Activated CD4-positive, alpha-beta memory T cell treated with anti-CD3 and anti-CD28 coated beads for 36 hours (primary cell): ENCODE results near the gene PLEKHF1. TPM values are rescaled to one million over a fixed set of nuclear protein-coding genes. Genes with fewer than 3 reads are reported as not detected.
"Not testable (repeated sequence)": the region's sequence is repeated elsewhere in the genome, so short reads cannot be mapped to it uniquely, and the experiment has no call there.

Source experiments
- CTCF ChIA-PET: fragments of 350-600 bp; sonication (Branson Sonifier 250); formaldehyde crosslinking; loops from one replicate; lab custom pipeline; 2021; ENCODE audit warnings: antibody characterized with exemption, inconsistent platforms; lab: Charles Lee
- POLR2A ChIA-PET: fragments of 350-600 bp; sonication (Branson Sonifier 250); formaldehyde crosslinking; loops from one replicate; lab custom pipeline; 2021; ENCODE audit warnings: antibody characterized with exemption; lab: Charles Lee
- DNase-seq: peaks from one replicate; pipeline ENCODE4 v3.0.0-alpha.2; 2020
- H3K27ac Mint-ChIP-seq: one replicate; pipeline ENCODE4 v1.8.0; 2021; ENCODE audit warnings: mixed read lengths
- H3K27me3 Mint-ChIP-seq: one replicate; pipeline ENCODE4 v1.8.0; 2021; ENCODE audit warnings: mixed read lengths
- H3K36me3 Mint-ChIP-seq: one replicate; pipeline ENCODE4 v1.8.0; 2021; ENCODE audit warnings: mixed read lengths
- H3K4me1 Mint-ChIP-seq: one replicate; pipeline ENCODE4 v1.8.0; 2021; ENCODE audit warnings: low read depth, mixed read lengths
- H3K4me3 Mint-ChIP-seq: one replicate; pipeline ENCODE4 v1.8.0; 2021; ENCODE audit warnings: mild to moderate bottlenecking, mixed read lengths
- H3K9me3 Mint-ChIP-seq: one replicate; pipeline ENCODE4 v1.8.0; 2021; ENCODE audit warnings: mixed read lengths
- intact Hi-C: fragments of 100-400 bp; cut with micrococcal nuclease; formaldehyde crosslinking; loops from one replicate; pipeline ENCODE4 v1.15.1; 2023
- total RNA-seq, 2 experiments: library from RNA; stranded (reverse); gene quantifications; one replicate each; pipeline ENCODE4 v1.2.3, GENCODE V29; 2021

Gene PLEKHF1
- total RNA-seq, 2 experiments from 2014 or later: 23.6 to 24.3 TPM

- ChIA-PET CTCF (interaction anchor here (0.7 to 5.7 kb wide), 11 partner anchors 11 to 61 kb away, joined by 3 to 70 read pairs (median 8); partner anchors contain the start of genes C19orf12 and POP4), POLR2A (interaction anchor here (0.8 to 5.4 kb wide), 6 partner anchors 12 to 61 kb away, joined by 3 to 46 read pairs (median 8); partner anchors contain the start of genes C19orf12 and POP4)
- Mint-ChIP-seq H3K4me3 (peak overlapping the region; percentile 82), H3K36me3 (peaks cover 33% of the 10 kb centered on the region), H3K27ac (peak overlapping the region; percentile 99), H3K4me1 (peaks cover 73% of the 10 kb centered on the region), H3K9me3 (no peaks in the 10 kb centered on the region), H3K27me3 (no peaks in the 10 kb centered on the region)
- intact Hi-C loops: loop anchor here (1.0 to 2.0 kb wide), 2 partner anchors 13 to 47 kb away; partner anchors contain the start of gene C19orf12
- no peak for DNase-seq
Observed at GRCh38 chr19:29667387-29667783, 2.1 kb downstream of the PLEKHF1 start.

GRCh38 chr19:29667901-29668341 lies 2.7 kb downstream of the PLEKHF1 start:
- ChIA-PET POLR2A (interaction anchor here (1.0 to 5.4 kb wide), 5 partner anchors 11 to 61 kb away, joined by 3 to 46 read pairs (median 9); partner anchors contain the start of genes C19orf12 and POP4), CTCF (interaction anchor here (0.7 to 5.7 kb wide), 12 partner anchors 11 to 61 kb away, joined by 3 to 70 read pairs (median 8); partner anchors contain the start of genes C19orf12 and POP4)
- H3K27ac Mint-ChIP-seq: peak overlapping the region; percentile 99
- H3K4me3 Mint-ChIP-seq: peak overlapping the region; percentile 82
- peaks cover 35% of the 10 kb centered on the region for H3K36me3 Mint-ChIP-seq
- H3K27me3 Mint-ChIP-seq: no peaks in the 10 kb centered on the region
- intact Hi-C loops: loop anchor here (1.0 to 2.0 kb wide), 3 partner anchors 12 to 58 kb away; partner anchors contain the start of gene C19orf12
- H3K9me3 Mint-ChIP-seq: no peaks in the 10 kb centered on the region
- peak; percentile 76 for DNase-seq
- H3K4me1 Mint-ChIP-seq: peaks cover 73% of the 10 kb centered on the region

- Mint-ChIP-seq H3K4me1 (peaks cover 79% of the 10 kb centered on the region), H3K36me3 (peaks cover 46% of the 10 kb centered on the region), H3K4me3 (peak overlapping the region; percentile 82), H3K27me3 (no peaks in the 10 kb centered on the region), H3K9me3 (no peaks in the 10 kb centered on the region), H3K27ac (peak overlapping the region; percentile 99)
- intact Hi-C loops: loop anchor here (1.0 kb wide), 1 partner anchor 59 kb away; no protein-coding TSS in a partner anchor
- ChIA-PET CTCF (interaction anchor here (0.6 to 5.7 kb wide), 11 partner anchors 9 to 62 kb away, joined by 3 to 70 read pairs (median 9); partner anchors contain the start of genes C19orf12 and POP4), POLR2A (interaction anchor here (1.0 to 5.4 kb wide), 5 partner anchors 10 to 62 kb away, joined by 3 to 46 read pairs (median 6); partner anchors contain the start of gene POP4)
- DNase-seq: no peak
Observed at GRCh38 chr19:29668746-29669609, 3.7 kb downstream of the PLEKHF1 start.

GRCh38 chr19:29670255-29670654 lies 5.0 kb downstream of the PLEKHF1 start:
- no peak for DNase-seq
- peak overlapping the region; percentile 30 for H3K4me3 Mint-ChIP-seq
- intact Hi-C loops: loop anchor here (2.0 to 5.0 kb wide), 2 partner anchors 275 to 1542 kb away; no protein-coding TSS in a partner anchor
- ChIA-PET CTCF (no interaction called here), POLR2A (no interaction called here)
- peak overlapping the region; percentile 99 for H3K27ac Mint-ChIP-seq
- no peaks in the 10 kb centered on the region for H3K27me3 Mint-ChIP-seq
- H3K36me3 Mint-ChIP-seq: peaks cover 52% of the 10 kb centered on the region
- H3K4me1 Mint-ChIP-seq: peaks cover 77% of the 10 kb centered on the region
- H3K9me3 Mint-ChIP-seq: no peaks in the 10 kb centered on the region

GRCh38 chr19:29671026-29671392 lies 5.7 kb downstream of the PLEKHF1 start:
- intact Hi-C loops: loop anchor here (1.0 to 5.0 kb wide), 6 partner anchors 9 to 1541 kb away; partner anchors contain the start of gene POP4
- not testable (repeated sequence) for H3K9me3 Mint-ChIP-seq, H3K27me3 Mint-ChIP-seq, DNase-seq
- POLR2A ChIA-PET: interaction anchor here (0.8 to 3.0 kb wide), 6 partner anchors 8 to 65 kb away, joined by 3 to 24 read pairs (median 4); partner anchors contain the start of genes C19orf12 and POP4
- peaks cover 84% of the 10 kb centered on the region for H3K4me1 Mint-ChIP-seq
- peak overlapping the region; percentile 99 for H3K27ac Mint-ChIP-seq
- H3K36me3 Mint-ChIP-seq: peaks cover 59% of the 10 kb centered on the region
- CTCF ChIA-PET: interaction anchor here (0.8 to 4.7 kb wide), 13 partner anchors 9 to 69 kb away, joined by 3 to 45 read pairs (median 7); partner anchors contain the start of gene C19orf12
- peak overlapping the region; percentile 66 for H3K4me3 Mint-ChIP-seq

- Mint-ChIP-seq H3K4me3 (peak overlapping the region; percentile 66), H3K36me3 (peaks cover 60% of the 10 kb centered on the region), H3K27ac (peak overlapping the region; percentile 99), H3K9me3 (no peaks in the 10 kb centered on the region), H3K27me3 (no peaks in the 10 kb centered on the region), H3K4me1 (peaks cover 89% of the 10 kb centered on the region)
- intact Hi-C loops: loop anchor here (1.0 to 5.0 kb wide), 9 partner anchors 9 to 1541 kb away; partner anchors contain the start of genes POP4 and UQCRFS1
- DNase-seq: peak; percentile 95
- ChIA-PET POLR2A (interaction anchor here (0.8 to 3.0 kb wide), 10 partner anchors 8 to 84 kb away, joined by 3 to 24 read pairs (median 4); partner anchors contain the start of genes C19orf12 and POP4), CTCF (interaction anchor here (0.8 to 4.7 kb wide), 18 partner anchors 9 to 143 kb away, joined by 3 to 45 read pairs (median 7); partner anchors contain the start of genes C19orf12 and POP4)
Observed at GRCh38 chr19:29671393-29672160, 6.3 kb downstream of the PLEKHF1 start.

GRCh38 chr19:29672319-29672932 lies 7.2 kb downstream of the PLEKHF1 start:
- ChIA-PET POLR2A (interaction anchor here (1.0 to 3.0 kb wide), 12 partner anchors 9 to 85 kb away, joined by 3 to 24 read pairs (median 5); partner anchors contain the start of genes C19orf12 and POP4), CTCF (interaction anchor here (0.9 to 4.7 kb wide), 16 partner anchors 8 to 409 kb away, joined by 3 to 45 read pairs (median 8); partner anchors contain the start of genes C19orf12 and POP4)
- H3K27me3 Mint-ChIP-seq: no peaks in the 10 kb centered on the region
- H3K36me3 Mint-ChIP-seq: peaks cover 58% of the 10 kb centered on the region
- H3K4me3 Mint-ChIP-seq: peak overlapping the region; percentile 66
- DNase-seq: no peak
- peak overlapping the region; percentile 99 for H3K27ac Mint-ChIP-seq
- no peaks in the 10 kb centered on the region for H3K9me3 Mint-ChIP-seq
- peaks cover 90% of the 10 kb centered on the region for H3K4me1 Mint-ChIP-seq
- intact Hi-C loops: loop anchor here (2.0 to 5.0 kb wide), 4 partner anchors 50 to 1540 kb away; partner anchors contain the start of gene UQCRFS1

- peaks cover 89% of the 10 kb centered on the region for H3K4me1 Mint-ChIP-seq
Observed at GRCh38 chr19:29672933-29673336, 7.7 kb downstream of the PLEKHF1 start.

GRCh38 chr19:29673451-29674371 lies 8.4 kb downstream of the PLEKHF1 start:
- H3K4me3 Mint-ChIP-seq: peak overlapping the region; percentile 66
- H3K27me3 Mint-ChIP-seq: no peaks in the 10 kb centered on the region
- no peaks in the 10 kb centered on the region for H3K9me3 Mint-ChIP-seq
- DNase-seq: no peak
- peak overlapping the region; percentile 99 for H3K27ac Mint-ChIP-seq
- H3K36me3 Mint-ChIP-seq: peaks cover 55% of the 10 kb centered on the region
- CTCF ChIA-PET: interaction anchor here (1.5 to 4.7 kb wide), 9 partner anchors 11 to 67 kb away, joined by 3 to 45 read pairs (median 16); partner anchors contain the start of genes C19orf12 and POP4
- peaks cover 88% of the 10 kb centered on the region for H3K4me1 Mint-ChIP-seq
- POLR2A ChIA-PET: interaction anchor here (0.7 to 3.0 kb wide), 8 partner anchors 10 to 68 kb away, joined by 3 to 24 read pairs (median 5); partner anchors contain the start of genes C19orf12 and POP4
- intact Hi-C loops: loop anchor here (2.0 to 5.0 kb wide), 4 partner anchors 51 to 1539 kb away; partner anchors contain the start of gene UQCRFS1

More at GRCh38 chr19:29672933-29673336, 7.7 kb downstream of the PLEKHF1 start:
- POLR2A ChIA-PET: interaction anchor here (0.7 to 3.0 kb wide), 11 partner anchors 9 to 85 kb away, joined by 3 to 24 read pairs (median 5); partner anchors contain the start of genes C19orf12 and POP4
- Mint-ChIP-seq H3K27ac (peak overlapping the region; percentile 99), H3K4me3 (peak overlapping the region; percentile 66), H3K27me3 (no peaks in the 10 kb centered on the region), H3K36me3 (peaks cover 55% of the 10 kb centered on the region), H3K9me3 (no peaks in the 10 kb centered on the region)
- CTCF ChIA-PET: interaction anchor here (1.0 to 4.7 kb wide), 13 partner anchors 11 to 409 kb away, joined by 3 to 45 read pairs (median 14); partner anchors contain the start of genes C19orf12 and POP4
- intact Hi-C loops: loop anchor here (2.0 to 5.0 kb wide), 4 partner anchors 50 to 1539 kb away; partner anchors contain the start of gene UQCRFS1
- peak; percentile 94 for DNase-seq
